MM.1S (cell line): Measurements from ENCODE around the gene DOCK10.

ENCODE experiments used
- EZH2 ChIP-seq: fragments of 300-600 bp; sonication (generic); optimal IDR thresholded peaks from 2 replicates; pipeline ENCODE3; 2017; ENCODE audit warnings: low read depth, mild to moderate bottlenecking, antibody characterized with exemption, low read length, mixed read lengths
- EZH2phosphoT487 ChIP-seq: fragments of 300-600 bp; sonication (generic); IDR thresholded peaks from 2 replicates; pipeline ENCODE4 v1.6.1; 2018; ENCODE audit warnings: antibody characterized with exemption, low read length
- TF ChIP-seq, protein P1 (sequence below): fragments of 300-600 bp; sonication (generic); IDR thresholded peaks from 2 replicates; pipeline ENCODE4 v1.5.1; 2016; ENCODE audit warnings: antibody characterized with exemption, low read length, mixed read lengths

DNA sequence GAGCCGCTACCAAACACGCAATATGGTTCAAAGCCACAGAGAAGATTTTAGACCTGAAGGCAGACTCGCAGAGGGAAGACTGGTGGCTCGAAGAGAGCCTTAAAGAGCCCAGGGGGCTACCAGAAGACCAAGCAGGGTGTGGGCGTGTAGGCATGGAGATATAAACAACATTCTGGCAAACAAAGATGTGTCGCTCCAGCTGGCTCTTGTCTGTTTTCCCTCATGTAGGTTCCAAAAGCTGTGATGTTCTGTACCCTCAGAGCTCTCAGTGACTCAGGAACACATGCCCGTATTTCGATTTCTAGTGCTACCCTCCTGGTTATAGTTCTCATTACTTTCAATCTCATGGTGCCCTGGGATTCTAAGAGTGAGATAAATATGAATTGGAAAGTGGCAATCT, 44.5 kb downstream of the DOCK10 start:
- TF ChIP-seq EZH2phosphoT487 (no peak), EZH2 (no peak)
- TF ChIP-seq, protein P1, sequence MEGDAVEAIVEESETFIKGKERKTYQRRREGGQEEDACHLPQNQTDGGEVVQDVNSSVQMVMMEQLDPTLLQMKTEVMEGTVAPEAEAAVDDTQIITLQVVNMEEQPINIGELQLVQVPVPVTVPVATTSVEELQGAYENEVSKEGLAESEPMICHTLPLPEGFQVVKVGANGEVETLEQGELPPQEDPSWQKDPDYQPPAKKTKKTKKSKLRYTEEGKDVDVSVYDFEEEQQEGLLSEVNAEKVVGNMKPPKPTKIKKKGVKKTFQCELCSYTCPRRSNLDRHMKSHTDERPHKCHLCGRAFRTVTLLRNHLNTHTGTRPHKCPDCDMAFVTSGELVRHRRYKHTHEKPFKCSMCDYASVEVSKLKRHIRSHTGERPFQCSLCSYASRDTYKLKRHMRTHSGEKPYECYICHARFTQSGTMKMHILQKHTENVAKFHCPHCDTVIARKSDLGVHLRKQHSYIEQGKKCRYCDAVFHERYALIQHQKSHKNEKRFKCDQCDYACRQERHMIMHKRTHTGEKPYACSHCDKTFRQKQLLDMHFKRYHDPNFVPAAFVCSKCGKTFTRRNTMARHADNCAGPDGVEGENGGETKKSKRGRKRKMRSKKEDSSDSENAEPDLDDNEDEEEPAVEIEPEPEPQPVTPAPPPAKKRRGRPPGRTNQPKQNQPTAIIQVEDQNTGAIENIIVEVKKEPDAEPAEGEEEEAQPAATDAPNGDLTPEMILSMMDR: no peak
